RPMI8226 (cell line): ENCODE data around the gene KCNE5.
"Not testable (repeated sequence)": the region's sequence is repeated elsewhere in the genome, so short reads cannot be mapped to it uniquely, and the experiment has no call there.

Experiments
- DNase-seq: peaks from one replicate; pipeline ENCODE4 v3.0.0-alpha.2; 2015

KCNE5 gene

GRCh38 chrX:109624641-109625616 is at the start of gene KCNE5:
KCNE5 (minus strand) TSS chrX:109625172; CDS start chrX:109625020, 152 bp downstream.
- DNase-seq: no peak

GRCh38 chrX:109672239-109672638 is 47.3 kb upstream of the KCNE5 start:
- no peak for DNase-seq

DNA sequence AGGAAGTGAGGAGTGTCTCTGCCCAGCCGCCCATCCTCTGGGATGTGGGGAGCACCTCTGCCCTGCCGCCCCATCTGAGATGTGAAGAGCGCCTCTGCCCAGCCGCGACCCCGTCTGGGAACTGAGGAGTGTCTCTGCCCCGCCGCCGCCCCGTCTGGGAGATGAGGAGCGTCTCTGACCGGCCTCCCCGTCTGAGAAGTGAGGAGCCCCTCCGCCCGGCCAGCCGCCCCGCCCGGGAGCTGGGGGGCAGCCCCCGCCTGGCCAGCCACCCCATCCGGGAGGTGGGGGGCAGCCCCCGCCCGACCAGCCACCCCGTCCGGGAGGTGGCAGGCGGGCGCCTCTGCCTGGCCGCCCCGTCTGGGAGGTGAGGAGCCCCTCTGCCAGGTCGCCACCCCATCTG is 46.2 kb upstream of the KCNE5 start:
- DNase-seq: not testable (repeated sequence)

DNA sequence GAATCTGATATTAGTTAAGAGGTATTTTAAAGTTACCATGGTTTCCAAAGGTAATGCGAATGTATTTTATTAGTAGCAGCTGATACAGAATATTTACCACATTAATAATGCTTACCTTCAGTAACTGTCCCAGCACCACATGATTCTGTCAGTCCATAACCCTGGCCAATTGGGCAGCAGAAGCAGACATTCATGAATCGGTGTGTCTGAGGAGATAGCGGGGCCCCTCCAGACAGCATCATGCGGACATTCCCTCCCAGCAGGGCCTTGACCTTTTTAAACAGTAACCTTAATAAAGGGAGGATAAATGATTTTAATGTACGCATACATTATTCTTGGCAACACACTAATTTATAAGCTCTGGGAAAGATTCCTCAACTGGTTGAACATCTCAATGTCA is 43.0 kb upstream of the KCNE5 start:
- no peak for DNase-seq

DNA sequence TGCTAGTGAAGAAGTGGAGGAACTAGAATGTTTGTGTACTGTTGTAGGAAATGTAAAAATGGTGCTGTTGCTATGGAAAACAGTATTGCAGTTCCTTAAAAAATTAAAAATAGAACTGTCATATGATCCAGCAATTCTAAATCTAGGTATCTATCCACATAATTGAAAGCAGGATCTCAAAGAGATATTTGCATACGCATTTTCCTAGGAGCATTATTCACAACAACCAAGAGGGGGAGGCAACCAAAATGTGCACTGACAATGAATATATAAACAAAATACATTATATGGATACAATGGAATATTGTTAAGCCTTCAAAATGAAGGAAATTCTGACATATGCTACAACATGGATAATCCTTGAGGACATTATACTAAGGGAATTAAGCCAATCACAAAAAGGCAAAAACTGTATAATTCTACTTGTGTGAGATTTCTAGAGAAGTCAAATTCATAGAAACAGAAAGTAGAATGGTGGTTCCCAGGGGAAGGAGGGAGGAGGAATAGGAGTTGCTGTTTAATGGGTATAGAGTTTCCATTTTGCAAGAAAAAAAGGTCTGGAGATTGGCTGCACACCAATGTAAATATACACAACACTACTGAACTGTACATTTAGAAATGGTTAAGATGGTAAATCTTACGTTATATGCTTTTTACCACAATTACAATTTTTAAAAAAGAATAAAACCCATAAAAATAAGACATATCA is 35.6 kb upstream of the KCNE5 start:
- DNase-seq: no peak

- DNase-seq: no peak
Observed at GRCh38 chrX:109658391-109658790, 33.4 kb upstream of the KCNE5 start.

DNA sequence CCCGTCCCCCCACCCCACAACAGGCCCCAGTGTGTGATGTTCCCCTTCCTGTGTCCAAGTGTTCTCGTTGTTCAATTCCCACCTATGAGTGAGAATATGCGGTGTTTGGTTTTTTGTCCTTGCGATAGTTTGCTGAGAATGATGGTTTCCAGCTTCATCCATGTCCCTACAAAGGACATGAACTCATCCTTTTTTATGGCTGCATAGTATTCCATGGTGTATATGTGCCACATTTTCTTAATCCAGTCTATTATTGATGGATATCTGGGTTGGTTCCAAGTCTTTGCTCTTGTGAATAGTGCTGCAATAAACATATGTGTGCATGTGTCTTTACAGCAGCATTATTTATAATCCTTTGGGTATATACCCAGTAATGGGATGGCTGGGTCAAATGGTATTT is 32.4 kb upstream of the KCNE5 start:
- DNase-seq: not testable (repeated sequence)

- DNase-seq: no peak
Observed at GRCh38 chrX:109656774-109657173, 31.8 kb upstream of the KCNE5 start.

DNA sequence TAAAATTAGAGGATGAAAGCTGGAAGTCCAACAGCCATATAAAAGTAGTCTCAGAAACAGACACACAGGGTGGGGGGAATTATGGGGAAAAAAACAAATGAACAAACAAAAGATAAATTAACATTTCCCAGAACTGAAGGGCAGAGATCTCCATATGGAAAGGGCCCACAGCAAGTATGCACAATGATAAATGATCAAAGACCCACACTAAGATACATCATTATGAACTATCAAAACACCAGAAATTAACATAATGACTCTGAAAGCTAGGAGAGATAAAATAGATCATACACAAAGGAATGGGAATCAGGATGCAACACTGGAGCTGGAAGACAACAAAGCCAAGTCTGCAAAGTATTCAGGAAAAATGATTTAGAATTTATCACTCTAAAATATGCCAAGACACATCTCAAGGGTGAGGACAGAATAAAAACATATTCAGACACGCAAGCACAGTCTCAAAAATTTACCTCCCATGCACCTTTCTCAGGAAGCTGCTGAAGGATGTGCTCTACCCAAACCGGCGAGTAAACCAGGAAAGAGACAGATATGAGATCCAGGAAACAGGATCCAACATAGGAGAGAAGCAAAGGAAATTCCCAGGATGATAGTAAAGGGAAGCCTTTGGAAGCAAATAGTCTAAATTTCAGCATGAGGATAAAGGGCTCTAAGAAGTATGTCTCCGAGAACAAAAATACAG is 30.7 kb upstream of the KCNE5 start:
- no peak for DNase-seq

GRCh38 chrX:109654516-109655109 is 29.6 kb upstream of the KCNE5 start:
- no peak for DNase-seq

GRCh38 chrX:109644671-109645070 is 19.7 kb upstream of the KCNE5 start:
- DNase-seq: not testable (repeated sequence)

DNA sequence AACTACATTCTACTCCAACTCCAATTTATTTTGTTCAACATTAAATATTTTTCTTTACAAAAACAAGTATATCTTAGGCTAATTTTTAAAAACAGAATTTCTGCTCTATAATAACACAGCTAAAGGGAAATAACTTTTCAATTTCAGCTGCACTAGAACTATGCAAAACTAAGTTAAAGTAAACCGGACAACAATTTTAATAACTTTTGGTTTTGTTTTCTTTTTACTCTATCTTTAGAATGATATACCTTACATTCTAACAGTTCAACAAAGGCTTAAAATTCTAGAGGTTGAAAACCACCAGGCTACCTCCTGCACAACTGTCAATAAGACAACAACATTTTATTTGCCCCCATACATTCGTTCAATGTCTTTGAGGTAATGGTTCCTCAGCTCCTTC is 18.7 kb upstream of the KCNE5 start:
- DNase-seq: no peak

- no peak for DNase-seq
Observed at GRCh38 chrX:109638158-109638557, 13.2 kb upstream of the KCNE5 start.

GRCh38 chrX:109637477-109637876 is 12.5 kb upstream of the KCNE5 start:
- not testable (repeated sequence) for DNase-seq

GRCh38 chrX:109635146-109635545 is 10.2 kb upstream of the KCNE5 start:
- DNase-seq: peak; percentile 6

DNA sequence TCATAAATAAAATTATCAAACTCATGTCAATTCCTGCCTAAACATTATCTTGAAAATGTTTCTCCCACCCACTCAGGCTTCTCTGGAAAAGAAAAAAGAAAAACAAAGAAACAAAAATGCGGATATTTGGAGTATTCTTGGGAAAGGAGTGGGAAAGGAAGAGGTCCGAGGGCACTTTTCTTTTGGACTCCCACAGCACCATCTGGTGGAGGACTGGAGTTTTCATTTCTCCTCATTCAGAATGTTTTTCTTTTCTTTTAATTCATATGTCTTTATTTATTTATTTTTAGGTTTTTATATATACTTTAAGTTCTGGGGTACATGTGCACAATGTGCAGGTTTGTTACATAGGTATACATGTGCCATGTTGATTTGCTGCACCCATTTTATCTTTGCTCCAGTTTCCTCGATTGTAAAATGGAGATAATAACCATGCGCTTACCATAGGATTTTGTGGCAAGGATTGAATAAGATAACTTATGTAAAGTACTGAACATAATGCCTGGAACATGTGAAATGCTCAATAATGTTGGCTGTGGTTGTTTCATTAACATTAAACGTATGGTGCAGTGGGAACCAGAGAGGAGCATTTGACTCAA is 8.0 kb upstream of the KCNE5 start:
- no peak for DNase-seq

DNA sequence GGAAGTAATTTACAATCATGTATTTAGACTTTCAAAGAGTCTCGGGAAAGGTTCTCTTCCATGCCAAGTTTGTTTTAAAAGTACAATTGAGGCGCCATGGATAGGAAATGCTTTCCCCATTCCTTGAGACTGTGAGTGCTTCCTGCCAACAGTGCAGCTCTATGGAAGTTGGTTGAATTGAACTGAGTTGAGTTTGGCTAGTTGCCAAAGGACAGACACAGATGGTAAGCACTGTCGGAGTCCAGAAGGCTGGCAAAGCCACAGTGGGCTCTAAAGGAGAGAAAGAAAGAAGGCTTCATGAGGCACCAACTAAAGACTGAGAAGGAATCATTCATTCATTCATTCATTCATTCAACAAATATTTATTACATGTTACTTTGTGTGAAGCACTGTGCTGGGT is 4.3 kb upstream of the KCNE5 start:
- no peak for DNase-seq

DNA sequence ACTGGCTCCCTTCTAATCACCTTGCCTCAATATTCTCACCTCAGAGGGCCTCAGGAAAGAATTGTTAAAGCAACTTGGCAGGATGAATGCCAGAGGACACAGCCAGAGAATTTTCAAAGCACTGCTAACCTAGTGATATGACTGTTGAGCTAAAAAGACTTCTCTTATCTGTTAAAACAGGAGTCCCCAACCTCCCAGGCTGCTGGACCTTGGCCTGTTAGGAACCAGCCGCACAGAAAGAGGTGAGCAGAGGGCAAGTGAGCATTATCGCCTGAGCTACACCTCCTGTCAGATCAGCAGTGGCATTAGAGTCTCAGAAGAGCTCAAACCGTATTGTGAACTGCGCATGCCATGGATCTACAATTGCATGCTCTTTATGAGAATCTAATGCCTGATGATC is 1.7 kb upstream of the KCNE5 start:
- DNase-seq: no peak

GRCh38 chrX:109623997-109624396 is 975 bp downstream of the KCNE5 start:
- DNase-seq: no peak

- DNase-seq: no peak
Observed at GRCh38 chrX:109622270-109622669, 2.7 kb downstream of the KCNE5 start.

DNA sequence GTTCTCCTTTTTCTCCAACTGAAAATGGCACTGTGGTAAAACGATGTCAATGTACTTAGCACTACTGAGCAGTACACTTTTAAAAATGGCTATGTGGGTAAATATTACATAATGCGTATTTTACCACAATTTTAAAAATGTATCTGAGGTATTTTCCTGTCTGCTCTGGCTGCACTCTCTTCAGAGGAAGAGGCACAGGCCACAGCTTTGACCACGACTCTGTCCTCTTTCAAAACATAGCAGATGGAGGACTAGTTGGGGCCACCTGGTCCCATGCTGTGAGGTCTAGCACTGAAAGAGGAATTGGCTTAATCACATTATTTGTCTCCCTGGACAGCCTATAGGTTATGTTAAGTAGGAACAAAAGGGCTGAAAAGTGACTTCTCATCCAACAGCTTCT is 5.2 kb downstream of the KCNE5 start:
- DNase-seq: no peak

- no peak for DNase-seq
Observed at GRCh38 chrX:109614951-109615350, 10.0 kb downstream of the KCNE5 start.

DNA sequence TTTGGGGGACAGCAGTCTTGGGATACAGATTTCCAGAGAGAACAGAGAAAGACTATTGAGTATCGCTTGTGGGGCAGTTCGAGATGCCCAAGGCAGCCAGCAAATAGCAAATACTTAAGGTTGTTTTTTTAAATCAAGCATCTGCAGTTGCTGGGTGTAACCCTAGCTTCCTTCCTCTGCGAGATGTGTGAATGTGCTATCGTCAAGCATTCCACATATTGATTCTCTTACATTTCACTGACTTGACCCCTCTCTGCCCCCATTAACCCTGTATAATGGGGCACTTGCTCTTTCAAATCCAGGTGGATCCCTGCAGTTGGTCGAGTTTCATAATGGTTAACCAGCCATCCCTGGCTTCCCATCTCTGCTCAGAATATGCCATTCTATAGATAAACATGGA is 23.5 kb downstream of the KCNE5 start:
- DNase-seq: no peak
